GM23248 (cell line): Measurements from ENCODE around the gene TBC1D22A.

Experiments
- EZH2 ChIP-seq: fragments of 200-600 bp; sonication (generic); IDR thresholded peaks from 2 replicates; pipeline ENCODE4 v1.6.1; 2018; ENCODE audit warnings: antibody characterized with exemption, mild to moderate bottlenecking; ENCODE audit not compliant: insufficient read depth, poor library complexity, severe bottlenecking
- EZH2phosphoT487 ChIP-seq: fragments of 200-600 bp; sonication (generic); IDR thresholded peaks from 2 replicates; pipeline ENCODE4 v1.6.1; 2018; ENCODE audit warnings: antibody characterized with exemption, moderate library complexity, mild to moderate bottlenecking, low read depth; ENCODE audit not compliant: insufficient read depth

- TF ChIP-seq EZH2phosphoT487 (no peak), EZH2 (no peak)
Observed at GRCh38 chr22:47205554-47205953, 443.1 kb downstream of the TBC1D22A start.
